Measurements from ENCODE around the gene EDC3.

DNA sequence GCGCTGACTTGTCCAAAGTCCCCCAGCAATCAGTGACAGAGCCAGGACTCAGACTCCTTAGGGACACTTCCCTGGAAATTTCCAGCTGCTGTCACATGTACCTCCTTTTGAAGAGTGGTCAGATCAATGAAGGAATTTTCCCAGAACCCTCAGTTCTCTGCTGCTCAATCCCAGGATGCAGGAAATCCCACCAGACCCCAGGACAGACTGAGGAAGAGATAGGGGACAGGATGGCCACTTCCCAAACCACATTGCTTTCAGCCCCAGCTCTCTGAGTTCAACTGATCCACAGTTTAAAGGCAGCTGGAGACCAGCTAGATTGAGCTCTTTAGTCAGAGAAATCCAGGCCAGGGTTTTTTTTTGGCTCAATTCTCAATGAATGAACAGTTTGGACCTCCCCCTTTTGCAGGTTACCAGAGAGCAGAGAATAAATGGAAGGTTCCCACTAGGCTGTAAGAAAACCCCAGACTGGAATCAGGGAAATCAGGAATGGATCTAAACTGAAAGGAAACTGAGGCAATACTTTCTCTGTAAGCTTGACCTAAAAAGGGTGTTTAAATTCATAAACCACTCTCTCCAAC lies 28.0 kb upstream of the EDC3 start:
- TF ChIP-seq, protein P1, sequence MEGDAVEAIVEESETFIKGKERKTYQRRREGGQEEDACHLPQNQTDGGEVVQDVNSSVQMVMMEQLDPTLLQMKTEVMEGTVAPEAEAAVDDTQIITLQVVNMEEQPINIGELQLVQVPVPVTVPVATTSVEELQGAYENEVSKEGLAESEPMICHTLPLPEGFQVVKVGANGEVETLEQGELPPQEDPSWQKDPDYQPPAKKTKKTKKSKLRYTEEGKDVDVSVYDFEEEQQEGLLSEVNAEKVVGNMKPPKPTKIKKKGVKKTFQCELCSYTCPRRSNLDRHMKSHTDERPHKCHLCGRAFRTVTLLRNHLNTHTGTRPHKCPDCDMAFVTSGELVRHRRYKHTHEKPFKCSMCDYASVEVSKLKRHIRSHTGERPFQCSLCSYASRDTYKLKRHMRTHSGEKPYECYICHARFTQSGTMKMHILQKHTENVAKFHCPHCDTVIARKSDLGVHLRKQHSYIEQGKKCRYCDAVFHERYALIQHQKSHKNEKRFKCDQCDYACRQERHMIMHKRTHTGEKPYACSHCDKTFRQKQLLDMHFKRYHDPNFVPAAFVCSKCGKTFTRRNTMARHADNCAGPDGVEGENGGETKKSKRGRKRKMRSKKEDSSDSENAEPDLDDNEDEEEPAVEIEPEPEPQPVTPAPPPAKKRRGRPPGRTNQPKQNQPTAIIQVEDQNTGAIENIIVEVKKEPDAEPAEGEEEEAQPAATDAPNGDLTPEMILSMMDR (conservative IDR thresholded peaks at IDR 0.05; ENCODE audit: low read depth, low read length) = no peak
- TF ChIP-seq EZH2 (IDR thresholded peaks at IDR 0.05; ENCODE audit: borderline replicate concordance, low read depth, low read length, poor library complexity, severe bottlenecking) = no peak

Data from A673 (cell line).